Endothelial cell of umbilical vein (primary cell): ENCODE results near the gene THAP4.

Experiments
- EZH2 ChIP-seq: IDR thresholded peaks from 2 replicates; pipeline ENCODE4 v1.6.1; 2012; ENCODE audit warnings: borderline replicate concordance, low read depth, mild to moderate bottlenecking, moderate library complexity, low read length, inconsistent platforms; ENCODE audit not compliant: severe bottlenecking
- FOS ChIP-seq: IDR thresholded peaks from 2 replicates; pipeline ENCODE4 v1.6.1; 2011; ENCODE audit warnings: mild to moderate bottlenecking, low read length, moderate library complexity, borderline replicate concordance; ENCODE audit not compliant: insufficient read depth
- JUN ChIP-seq: IDR thresholded peaks from 2 replicates; pipeline ENCODE4 v1.6.1; 2011; ENCODE audit warnings: borderline replicate concordance, low read depth; ENCODE audit not compliant: insufficient read length, insufficient read depth
- POLR2A ChIP-seq: IDR thresholded peaks from 2 replicates; pipeline ENCODE4 v1.6.1; 2012; ENCODE audit warnings: low read depth, mild to moderate bottlenecking, control low read depth, low read length
- POLR2AphosphoS5 ChIP-seq: IDR thresholded peaks from 2 replicates; pipeline ENCODE4 v1.6.1; 2012; ENCODE audit warnings: low read depth, mild to moderate bottlenecking, control low read depth, low read length, moderate library complexity; ENCODE audit not compliant: insufficient read depth
- TF ChIP-seq, protein P1 (sequence below): IDR thresholded peaks from 2 replicates; pipeline ENCODE4 v1.6.1; 2011; ENCODE audit not compliant: insufficient read depth, insufficient read length
- TF ChIP-seq, protein P2 (sequence below), 2 donors: IDR thresholded peaks; 1 replicate in 1 of 2; 2 replicates in 1 of 2; pipeline ENCODE4 v1.5.1; 2011; ENCODE audit warnings: low read length in 2 of 2, mild to moderate bottlenecking in 2 of 2, moderate library complexity in 2 of 2, control low read depth in 1 of 2, inconsistent platforms in 1 of 2, low read depth in 1 of 2; ENCODE audit not compliant: insufficient read depth in 1 of 2; ENCODE audit errors: extremely low read depth in 1 of 2

- TF ChIP-seq, protein P1, sequence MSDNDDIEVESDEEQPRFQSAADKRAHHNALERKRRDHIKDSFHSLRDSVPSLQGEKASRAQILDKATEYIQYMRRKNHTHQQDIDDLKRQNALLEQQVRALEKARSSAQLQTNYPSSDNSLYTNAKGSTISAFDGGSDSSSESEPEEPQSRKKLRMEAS, result no peak
- TF ChIP-seq, protein P2, sequence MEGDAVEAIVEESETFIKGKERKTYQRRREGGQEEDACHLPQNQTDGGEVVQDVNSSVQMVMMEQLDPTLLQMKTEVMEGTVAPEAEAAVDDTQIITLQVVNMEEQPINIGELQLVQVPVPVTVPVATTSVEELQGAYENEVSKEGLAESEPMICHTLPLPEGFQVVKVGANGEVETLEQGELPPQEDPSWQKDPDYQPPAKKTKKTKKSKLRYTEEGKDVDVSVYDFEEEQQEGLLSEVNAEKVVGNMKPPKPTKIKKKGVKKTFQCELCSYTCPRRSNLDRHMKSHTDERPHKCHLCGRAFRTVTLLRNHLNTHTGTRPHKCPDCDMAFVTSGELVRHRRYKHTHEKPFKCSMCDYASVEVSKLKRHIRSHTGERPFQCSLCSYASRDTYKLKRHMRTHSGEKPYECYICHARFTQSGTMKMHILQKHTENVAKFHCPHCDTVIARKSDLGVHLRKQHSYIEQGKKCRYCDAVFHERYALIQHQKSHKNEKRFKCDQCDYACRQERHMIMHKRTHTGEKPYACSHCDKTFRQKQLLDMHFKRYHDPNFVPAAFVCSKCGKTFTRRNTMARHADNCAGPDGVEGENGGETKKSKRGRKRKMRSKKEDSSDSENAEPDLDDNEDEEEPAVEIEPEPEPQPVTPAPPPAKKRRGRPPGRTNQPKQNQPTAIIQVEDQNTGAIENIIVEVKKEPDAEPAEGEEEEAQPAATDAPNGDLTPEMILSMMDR (IDR thresholded peaks at IDR 0.05; ENCODE audit: extremely low read depth in 1 of 2, insufficient read depth in 1 of 2, low read depth in 1 of 2, low read length in 2 of 2), result no peak
- TF ChIP-seq POLR2AphosphoS5 (no peak), JUN (no peak), EZH2 (no peak), POLR2A (no peak), FOS (no peak)
These were observed 28.1 kb downstream of the THAP4 start for GRCh38 chr2:241608881-241609280.
